Neural cell (in vitro differentiated cells): ENCODE results near the gene RALGAPB. TPM values are rescaled to one million over a fixed set of nuclear protein-coding genes. Genes with fewer than 3 reads are reported as not detected.

Experiments used
- H2AFZ ChIP-seq: fragments of 200-600, 300-800 bp; sonication (generic), shearing (Covaris generic); 2 replicates; pipeline ENCODE4 v1.6.0; 2014; ENCODE audit warnings: low read depth, mild to moderate bottlenecking, antibody characterized with exemption, low read length, moderate library complexity
- H3F3A ChIP-seq: fragments of 200-600 bp; shearing (Covaris generic); 2 replicates; pipeline ENCODE4 v1.6.1; 2016; ENCODE audit warnings: mild to moderate bottlenecking, moderate library complexity, mixed read lengths, antibody characterized with exemption, low read length; ENCODE audit not compliant: insufficient read depth, poor library complexity, severe bottlenecking
- H3K27ac ChIP-seq: fragments of 200-600, 300-800 bp; sonication (generic), shearing (Covaris generic); 2 replicates; pipeline ENCODE4 v1.5.1; 2014; ENCODE audit warnings: mild to moderate bottlenecking, low read length, moderate library complexity
- H3K27me3 ChIP-seq: fragments of 300-800, 200-600 bp; sonication (generic), shearing (Covaris generic); 2 replicates; pipeline ENCODE4 v1.6.0; 2014; ENCODE audit warnings: mild to moderate bottlenecking, low read depth, low read length, moderate library complexity; ENCODE audit not compliant: insufficient read depth
- H3K36me3 ChIP-seq: fragments of 300-800, 200-600 bp; sonication (generic), shearing (Covaris generic); 2 replicates; pipeline ENCODE4 v1.5.1; 2014; ENCODE audit warnings: mild to moderate bottlenecking, antibody characterized with exemption, low read length, moderate library complexity; ENCODE audit not compliant: insufficient read depth
- H3K4me2 ChIP-seq: fragments of 300-800, 200-600 bp; sonication (generic), shearing (Covaris generic); 2 replicates; pipeline ENCODE4 v1.6.0; 2014; ENCODE audit warnings: mild to moderate bottlenecking, low read length
- H3K4me3 ChIP-seq: fragments of 300-800, 200-600 bp; sonication (generic), shearing (Covaris generic); 2 replicates; pipeline ENCODE4 v1.5.1; 2014; ENCODE audit warnings: mild to moderate bottlenecking, low read length, moderate library complexity
- H3K79me2 ChIP-seq: fragments of 200-600 bp; shearing (Covaris generic); replicated peaks from 2 replicates; pipeline ENCODE4 v1.6.0; 2014; ENCODE audit warnings: mild to moderate bottlenecking, low read length, moderate library complexity; ENCODE audit not compliant: insufficient read depth
- H3K9ac ChIP-seq: fragments of 300-800, 200-600 bp; sonication (generic), shearing (Covaris generic); 2 replicates; pipeline ENCODE4 v1.6.1; 2016; ENCODE audit warnings: mild to moderate bottlenecking, low read length, mixed read lengths
- H3K9me2 ChIP-seq: fragments of 200-600 bp; shearing (Covaris generic); 2 replicates; pipeline ENCODE4 v1.6.1; 2016; ENCODE audit warnings: mild to moderate bottlenecking, low read length, mixed read lengths; ENCODE audit not compliant: insufficient read depth
- H3K9me3 ChIP-seq: fragments of 200-600, 300-800 bp; sonication (generic), shearing (Covaris generic); 2 replicates; pipeline ENCODE4 v1.6.1; 2016; ENCODE audit warnings: mild to moderate bottlenecking, mixed run types, low read length, moderate library complexity, mixed read lengths
- H4K20me1 ChIP-seq: fragments of 200-600 bp; shearing (Covaris generic); 2 replicates; pipeline ENCODE4 v1.6.1; 2016; ENCODE audit warnings: mild to moderate bottlenecking, mixed run types; ENCODE audit not compliant: insufficient read depth
- CTCF ChIP-seq: fragments of 450-650 bp; IDR thresholded peaks from 2 replicates; pipeline ENCODE4 v1.5.1; 2014; ENCODE audit warnings: antibody characterized with exemption, mild to moderate bottlenecking, moderate library complexity; ENCODE audit not compliant: poor library complexity, severe bottlenecking
- EP300 ChIP-seq: fragments of 450-650 bp; conservative IDR thresholded peaks from 2 replicates; pipeline ENCODE4 v1.6.1; 2014; ENCODE audit warnings: antibody characterized with exemption, mild to moderate bottlenecking, moderate library complexity; ENCODE audit not compliant: poor library complexity, severe bottlenecking
- EZH2 ChIP-seq: fragments of 200-600, 300-800 bp; shearing (Covaris generic), sonication (generic); IDR thresholded peaks from 2 replicates; pipeline ENCODE4 v1.6.1; 2014; ENCODE audit warnings: antibody characterized with exemption, low read length, borderline replicate concordance, mild to moderate bottlenecking; ENCODE audit not compliant: insufficient read depth, poor library complexity, severe bottlenecking
- MXI1 ChIP-seq: fragments of 450-650 bp; conservative IDR thresholded peaks from 2 replicates; pipeline ENCODE4 v1.6.1; 2014; ENCODE audit warnings: antibody characterized with exemption, mild to moderate bottlenecking; ENCODE audit not compliant: poor library complexity, severe bottlenecking
- POLR2AphosphoS5 ChIP-seq: IDR thresholded peaks from 2 replicates; pipeline ENCODE4 v1.6.1; 2012
- RAD21 ChIP-seq: fragments of 450-650 bp; conservative IDR thresholded peaks from 2 replicates; pipeline ENCODE4 v1.6.1; 2014; ENCODE audit warnings: antibody characterized with exemption, mild to moderate bottlenecking, moderate library complexity
- REST ChIP-seq: IDR thresholded peaks from 2 replicates; pipeline ENCODE4 v1.6.1; 2012; ENCODE audit warnings: borderline replicate concordance
- SMC3 ChIP-seq: fragments of 450-650 bp; conservative IDR thresholded peaks from 2 replicates; pipeline ENCODE4 v1.6.1; 2014; ENCODE audit warnings: antibody characterized with exemption, mild to moderate bottlenecking, moderate library complexity; ENCODE audit not compliant: poor library complexity
- TAF1 ChIP-seq: IDR thresholded peaks from 2 replicates; pipeline ENCODE4 v1.6.1; 2012; ENCODE audit warnings: low read depth
- polyA plus RNA-seq: library from polyadenylated mRNA; depleted of rRNA; stranded (reverse); fragments of >200 nt; gene quantifications from 2 replicates; pipeline ENCODE4 v1.2.3, GENCODE V29; 2014

RALGAPB gene
- polyA plus RNA-seq, 1 donor from 2014 or later: 30.0 TPM

GRCh38 chr20:38579219-38579910, 106.7 kb downstream of the RALGAPB start:
- Histone ChIP-seq H3K9me3 (no peaks in the 10 kb centered on the region), H3K9ac (no peak overlapping the region), H3K27ac (no peak overlapping the region), H3K4me2 (no peak overlapping the region), H3K4me3 (no peak overlapping the region), H2AFZ (no peak overlapping the region), H3F3A (no peaks in the 10 kb centered on the region), H3K27me3 (no peaks in the 10 kb centered on the region), H4K20me1 (no peaks in the 10 kb centered on the region), H3K79me2 (no peaks in the 10 kb centered on the region), H3K36me3 (no peaks in the 10 kb centered on the region), H3K9me2 (no peaks in the 10 kb centered on the region)
- TF ChIP-seq REST: no peak
- TF ChIP-seq EP300: no peak
- TF ChIP-seq SMC3: no peak
- TF ChIP-seq POLR2AphosphoS5: no peak
- TF ChIP-seq RAD21: no peak
- no peak for TF ChIP-seq TAF1
- no peak for TF ChIP-seq EZH2
- no peak for TF ChIP-seq MXI1
- TF ChIP-seq CTCF: no peak

GRCh38 chr20:38579921-38580320, 107.3 kb downstream of the RALGAPB start:
- H3K79me2 ChIP-seq: no peaks in the 10 kb centered on the region
- no peaks in the 10 kb centered on the region for H3K9me2 ChIP-seq
- H2AFZ ChIP-seq: no peak overlapping the region
- no peaks in the 10 kb centered on the region for H4K20me1 ChIP-seq
- H3K27me3 ChIP-seq: no peaks in the 10 kb centered on the region
- no peak overlapping the region for H3K4me2 ChIP-seq
- H3K9ac ChIP-seq: no peak overlapping the region
- no peaks in the 10 kb centered on the region for H3K9me3 ChIP-seq
- TF ChIP-seq POLR2AphosphoS5: no peak
- no peak for TF ChIP-seq CTCF
- no peak for TF ChIP-seq RAD21
- no peaks in the 10 kb centered on the region for H3K36me3 ChIP-seq
- H3F3A ChIP-seq: no peaks in the 10 kb centered on the region
- no peak overlapping the region for H3K4me3 ChIP-seq
- no peak overlapping the region for H3K27ac ChIP-seq
